Epithelial cell of esophagus (primary cell): Measurements from ENCODE around the gene RASGEF1C.

Experiments
- DNase-seq: peaks from one replicate; pipeline ENCODE4 v3.0.0; 2010; ENCODE audit warnings: low read depth
- H3K4me3 ChIP-seq: 2 replicates; pipeline ENCODE4 v1.5.1; 2011; ENCODE audit warnings: mild to moderate bottlenecking, low read length, control low read depth
- CTCF ChIP-seq: IDR thresholded peaks from 2 replicates; pipeline ENCODE4 v1.5.1; 2011; ENCODE audit warnings: low read depth, mild to moderate bottlenecking, low read length, control low read depth, inconsistent platforms; ENCODE audit not compliant: insufficient read depth; ENCODE audit errors: missing control alignments

RASGEF1C gene

GRCh38 chr5:180097926-180098325 is 111.1 kb downstream of the RASGEF1C start:
- DNase-seq, result no peak
- TF ChIP-seq CTCF, result no peak
- H3K4me3 ChIP-seq, result no peak overlapping the region

GRCh38 chr5:180097163-180097894 is 111.7 kb downstream of the RASGEF1C start:
- no peak overlapping the region for H3K4me3 ChIP-seq
- no peak for TF ChIP-seq CTCF

GRCh38 chr5:180096616-180097015 is 112.4 kb downstream of the RASGEF1C start:
- no peak for DNase-seq
- no peak overlapping the region for H3K4me3 ChIP-seq
- no peak for TF ChIP-seq CTCF

More at GRCh38 chr5:180097163-180097894, 111.7 kb downstream of the RASGEF1C start:
- DNase-seq, result no peak

GRCh38 chr5:180095545-180095944 is 113.5 kb downstream of the RASGEF1C start:
- no peak overlapping the region for H3K4me3 ChIP-seq
- no peak for TF ChIP-seq CTCF
- DNase-seq, result no peak

GRCh38 chr5:180093651-180094382 is 115.2 kb downstream of the RASGEF1C start:
- TF ChIP-seq CTCF, result no peak
- DNase-seq, result no peak
- H3K4me3 ChIP-seq, result no peak overlapping the region

GRCh38 chr5:180093241-180093640 is 115.8 kb downstream of the RASGEF1C start:
- no peak for TF ChIP-seq CTCF
- no peak for DNase-seq
- no peak overlapping the region for H3K4me3 ChIP-seq
